GM18870 (cell line): ENCODE data around the gene ISX.

Experiments
- ATAC-seq: cut with Tn5 transposase; IDR thresholded peaks from one replicate; pipeline ENCODE4 v1.9.1; 2021; ENCODE audit warnings: moderate library complexity; ENCODE audit not compliant: unreplicated experiment

ISX gene

GRCh38 chr22:35109616-35110015 is 43.7 kb downstream of the ISX start:
- no peak for ATAC-seq

- no peak for ATAC-seq
Observed at GRCh38 chr22:35111244-35111643, 45.3 kb downstream of the ISX start.

- ATAC-seq: no peak
Observed at GRCh38 chr22:35113341-35113740, 47.4 kb downstream of the ISX start.

- no peak for ATAC-seq
Observed at GRCh38 chr22:35114131-35114980, 48.4 kb downstream of the ISX start.

- no peak for ATAC-seq
Observed at GRCh38 chr22:35115515-35115914, 49.6 kb downstream of the ISX start.

GRCh38 chr22:35116269-35116668 is 50.3 kb downstream of the ISX start:
- no peak for ATAC-seq

GRCh38 chr22:35116817-35117216 is 50.9 kb downstream of the ISX start:
- no peak for ATAC-seq

- ATAC-seq: no peak
Observed at GRCh38 chr22:35119494-35119893, 53.5 kb downstream of the ISX start.

- no peak for ATAC-seq
Observed at GRCh38 chr22:35124691-35125219, 58.8 kb downstream of the ISX start.

GRCh38 chr22:35126993-35127392 is 61.0 kb downstream of the ISX start:
- ATAC-seq: peak; percentile 32

GRCh38 chr22:35128637-35129036 is 62.7 kb downstream of the ISX start:
- peak; percentile 56 for ATAC-seq

- no peak for ATAC-seq
Observed at GRCh38 chr22:35131525-35132000, 65.6 kb downstream of the ISX start.

- no peak for ATAC-seq
Observed at GRCh38 chr22:35132568-35132967, 66.6 kb downstream of the ISX start.

- no peak for ATAC-seq
Observed at GRCh38 chr22:35133702-35134380, 67.9 kb downstream of the ISX start.

- no peak for ATAC-seq
Observed at GRCh38 chr22:35134637-35135036, 68.7 kb downstream of the ISX start.

GRCh38 chr22:35135165-35135564 is 69.2 kb downstream of the ISX start:
- ATAC-seq: no peak
